DND-41 (cell line): ENCODE results near the gene CCL17.

Experiments used
- CTCF ChIP-seq: IDR thresholded peaks from 2 replicates; pipeline ENCODE4 v1.5.1; 2012; ENCODE audit warnings: borderline replicate concordance, low read length, moderate library complexity, mild to moderate bottlenecking; ENCODE audit not compliant: poor library complexity, severe bottlenecking; ENCODE audit errors: extremely low read depth
- EZH2 ChIP-seq: IDR thresholded peaks from 3 replicates; pipeline ENCODE4 v1.6.1; 2012; ENCODE audit warnings: borderline replicate concordance, low read depth, mild to moderate bottlenecking, moderate library complexity, low read length, inconsistent platforms; ENCODE audit not compliant: severe bottlenecking

- TF ChIP-seq CTCF (no peak), EZH2 (no peak)
Observed at GRCh38 chr16:57389087-57389468, 15.5 kb upstream of the CCL17 start.
